HG03342 (cell line): ENCODE results near the gene BRMS1L.

Source experiments
- ATAC-seq: cut with Tn5 transposase; IDR thresholded peaks from one replicate; pipeline ENCODE4 v1.9.1; 2021; ENCODE audit warnings: mild to moderate bottlenecking, moderate library complexity; ENCODE audit not compliant: unreplicated experiment

The BRMS1L gene

GRCh38 chr14:35865611-35866324 lies 39.6 kb downstream of the BRMS1L start:
- no peak for ATAC-seq

DNA sequence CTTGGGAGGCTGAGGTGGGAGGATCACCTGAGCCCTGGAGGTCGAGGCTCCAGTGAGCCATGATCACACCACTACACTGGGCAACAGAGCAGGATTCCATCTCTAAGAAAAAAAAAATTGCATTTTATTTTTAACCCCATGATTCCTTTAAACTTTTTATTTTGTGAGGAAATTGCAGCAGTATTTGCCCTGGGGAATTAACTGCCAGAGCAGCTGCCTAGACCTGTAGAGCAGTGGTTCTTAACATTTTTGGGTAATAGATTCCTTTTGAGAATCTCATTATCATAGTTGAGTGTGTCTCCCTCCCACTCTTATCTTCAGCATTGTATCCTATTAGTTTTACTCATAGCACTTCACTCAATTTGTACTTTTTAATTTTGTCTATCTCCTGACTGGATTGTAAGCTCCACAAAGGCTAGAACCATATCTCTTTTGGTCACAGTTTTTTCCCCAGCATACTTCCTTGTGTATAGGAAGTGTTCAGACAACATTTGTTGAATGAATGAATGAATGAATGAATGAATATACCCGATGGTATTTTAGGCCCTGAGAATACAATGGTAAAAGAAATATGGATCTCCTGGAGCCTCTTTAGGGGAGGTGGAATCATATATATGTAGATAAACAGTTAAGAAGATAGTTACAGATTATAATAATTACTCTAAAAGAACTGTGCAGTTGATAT lies 40.6 kb downstream of the BRMS1L start:
- ATAC-seq: no peak

DNA sequence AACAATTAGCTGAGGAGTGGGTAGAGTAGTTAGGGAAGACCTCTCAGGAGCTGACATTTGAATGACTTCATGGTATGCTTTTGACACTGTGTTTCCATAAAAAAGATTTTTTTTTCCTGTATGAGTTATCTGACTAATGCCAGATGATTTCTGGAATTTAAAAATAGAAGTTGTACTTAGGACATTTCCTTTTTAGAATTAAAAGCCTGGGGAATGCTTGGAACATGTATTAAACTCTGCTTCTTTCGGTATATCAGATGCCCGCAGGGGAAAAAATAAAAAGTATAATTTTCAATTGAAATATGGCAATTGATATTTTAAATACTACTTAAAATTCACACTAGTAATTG lies 41.1 kb downstream of the BRMS1L start:
- no peak for ATAC-seq

GRCh38 chr14:35875296-35875695 lies 49.2 kb downstream of the BRMS1L start:
- ATAC-seq: no peak

GRCh38 chr14:35877276-35877675 lies 51.1 kb downstream of the BRMS1L start:
- no peak for ATAC-seq

- no peak for ATAC-seq
Observed at GRCh38 chr14:35878272-35879150, 52.4 kb downstream of the BRMS1L start.

- ATAC-seq: no peak
Observed at GRCh38 chr14:35879151-35879648, 53.1 kb downstream of the BRMS1L start.

DNA sequence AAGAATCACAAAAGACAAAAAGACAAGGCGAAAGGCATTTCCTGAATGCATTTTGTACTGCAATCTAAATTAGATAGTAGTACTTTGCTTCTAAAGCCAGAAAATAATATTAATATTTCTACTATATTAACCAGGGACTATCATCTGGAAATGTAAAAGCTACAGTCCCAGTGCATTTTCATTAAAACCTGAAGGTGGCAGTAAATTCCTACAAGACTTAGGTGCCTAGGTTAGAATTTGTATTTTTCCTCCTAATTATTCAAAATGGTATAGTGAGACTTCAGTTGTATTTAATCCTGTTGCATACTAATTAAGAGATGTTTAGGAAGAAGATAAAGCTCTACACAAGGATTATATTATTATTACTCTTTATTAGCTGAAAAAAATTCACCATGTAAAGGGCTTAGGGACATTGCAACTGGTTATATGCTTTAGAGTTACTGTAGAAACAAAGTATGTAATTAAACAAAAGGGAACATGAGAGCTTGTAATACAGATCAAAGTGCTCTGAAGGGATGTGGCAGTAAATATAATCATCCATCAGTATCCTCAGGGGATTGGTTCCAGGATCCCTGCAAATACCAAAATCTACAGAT lies 53.6 kb downstream of the BRMS1L start:
- ATAC-seq: no peak

DNA sequence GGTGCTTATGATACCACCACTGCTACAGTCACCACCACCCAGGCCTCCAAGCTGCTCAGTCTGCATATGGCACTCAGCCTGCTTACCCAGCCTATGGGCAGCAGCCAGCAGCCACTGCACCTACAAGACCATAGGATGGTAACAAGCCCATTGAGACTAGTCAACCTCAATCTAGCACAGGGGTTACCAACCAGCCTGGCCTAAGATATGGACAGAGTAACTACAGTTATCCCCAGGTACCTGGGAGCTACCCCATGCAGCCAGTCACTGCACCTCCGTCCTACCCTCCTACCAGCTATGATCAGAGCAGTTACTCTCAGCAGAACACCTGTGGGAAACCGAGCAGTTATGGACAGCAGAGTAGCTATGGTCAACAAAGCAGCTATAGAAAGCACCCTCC lies 55.1 kb downstream of the BRMS1L start:
- ATAC-seq: no peak

DNA sequence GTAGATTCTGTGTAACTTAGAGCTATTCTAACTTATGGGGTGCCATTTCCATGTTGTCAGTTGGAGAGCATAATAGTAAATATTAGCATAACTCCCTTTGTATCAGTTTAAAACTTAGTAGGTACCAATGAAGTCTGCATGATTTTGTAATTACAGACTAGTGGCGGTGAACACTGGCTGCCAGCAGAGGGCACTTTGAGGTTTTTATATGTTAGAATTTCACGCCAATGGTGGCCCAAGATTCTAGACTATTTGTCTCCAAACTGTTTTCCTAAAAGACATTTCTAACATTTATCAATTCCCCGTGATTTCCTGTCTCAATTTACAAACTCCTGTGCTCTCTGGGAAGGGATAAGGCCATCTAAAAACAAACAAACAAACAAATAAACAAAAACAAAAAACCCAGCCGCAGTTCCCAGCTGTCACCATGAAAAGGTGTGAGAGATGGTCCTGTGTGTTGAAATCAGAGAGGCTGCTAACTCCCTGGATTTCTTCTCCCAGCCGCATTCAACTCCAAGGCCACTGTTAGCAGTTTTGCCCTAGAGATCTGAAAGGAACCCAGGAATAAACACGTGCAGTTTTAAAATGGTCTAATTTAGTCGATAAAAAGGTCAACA lies 57.6 kb downstream of the BRMS1L start:
- ATAC-seq: peak; percentile 55

- no peak for ATAC-seq
Observed at GRCh38 chr14:35890308-35890707, 64.2 kb downstream of the BRMS1L start.

- no peak for ATAC-seq
Observed at GRCh38 chr14:35895256-35895655, 69.1 kb downstream of the BRMS1L start.

DNA sequence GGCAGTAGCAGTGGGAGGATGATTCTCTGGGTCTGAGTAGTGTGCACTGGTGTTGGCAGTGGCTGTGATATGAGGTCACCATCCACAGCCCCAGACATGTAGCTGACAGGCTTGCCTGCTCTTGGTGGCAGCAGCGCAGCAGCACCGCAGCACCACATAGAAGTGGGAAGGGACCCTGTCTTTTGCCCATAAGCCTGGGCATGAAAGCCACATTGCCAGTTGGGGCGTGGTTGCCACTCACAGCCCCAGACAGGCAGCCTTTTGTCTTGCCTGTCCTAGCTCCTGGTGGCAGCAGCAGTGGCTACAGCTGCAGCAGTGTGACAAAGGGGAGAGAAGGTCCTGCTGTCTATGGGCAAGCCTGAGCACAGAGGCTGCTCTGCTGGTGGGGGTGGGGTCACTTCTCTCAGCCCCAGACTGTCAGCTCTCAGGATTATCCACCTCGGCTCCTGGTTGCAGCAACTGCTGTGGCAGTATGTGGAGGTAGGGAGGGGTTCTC lies 71.5 kb downstream of the BRMS1L start:
- no peak for ATAC-seq

DNA sequence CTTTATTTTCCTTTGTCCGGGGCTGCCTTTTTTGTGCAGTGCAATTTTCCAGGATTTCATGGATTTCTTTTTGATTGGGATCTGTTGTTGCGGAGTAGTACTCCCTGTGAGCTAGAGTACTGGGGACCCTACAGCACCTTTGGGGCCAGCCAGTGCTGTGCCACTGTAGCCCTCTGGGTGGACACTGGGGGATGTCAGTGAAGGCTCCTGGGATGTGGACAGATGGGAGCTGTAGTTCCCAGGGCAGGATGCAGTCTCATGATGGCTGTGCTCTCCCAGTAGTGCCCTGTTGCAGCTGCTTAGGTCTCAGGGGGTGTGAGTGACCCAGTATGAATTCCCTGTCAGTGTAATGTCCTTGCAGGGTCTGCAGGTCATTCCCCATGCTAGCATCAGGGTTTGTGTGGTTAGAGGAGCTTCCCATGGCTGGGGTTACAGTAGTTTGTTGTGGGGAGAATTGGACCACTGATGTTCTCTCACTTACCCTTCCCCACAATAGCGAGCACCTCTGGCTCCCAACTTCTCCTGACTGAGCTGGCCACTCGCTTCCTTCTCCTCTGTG lies 72.2 kb downstream of the BRMS1L start:
- no peak for ATAC-seq

DNA sequence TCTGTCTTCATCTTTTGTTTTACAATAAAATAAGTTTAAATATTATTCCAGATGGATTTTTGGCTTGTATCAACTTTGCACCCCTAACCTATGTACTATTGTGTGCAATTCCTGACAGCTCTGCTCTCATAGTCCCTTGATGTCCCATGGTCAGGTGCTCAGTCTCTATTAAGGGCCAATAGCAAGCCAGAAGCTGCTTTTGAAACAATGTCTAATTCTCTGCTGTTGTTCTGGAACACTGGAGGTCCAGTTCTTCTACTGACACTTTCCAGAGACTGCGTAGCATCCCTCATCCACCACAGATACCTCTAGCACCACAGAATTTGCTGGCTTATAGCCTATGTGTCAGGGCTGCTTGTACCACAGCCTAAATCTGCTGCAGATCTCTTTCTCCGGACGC lies 74.6 kb downstream of the BRMS1L start:
- ATAC-seq: no peak

GRCh38 chr14:35909665-35910064 lies 83.5 kb downstream of the BRMS1L start:
- ATAC-seq: no peak

DNA sequence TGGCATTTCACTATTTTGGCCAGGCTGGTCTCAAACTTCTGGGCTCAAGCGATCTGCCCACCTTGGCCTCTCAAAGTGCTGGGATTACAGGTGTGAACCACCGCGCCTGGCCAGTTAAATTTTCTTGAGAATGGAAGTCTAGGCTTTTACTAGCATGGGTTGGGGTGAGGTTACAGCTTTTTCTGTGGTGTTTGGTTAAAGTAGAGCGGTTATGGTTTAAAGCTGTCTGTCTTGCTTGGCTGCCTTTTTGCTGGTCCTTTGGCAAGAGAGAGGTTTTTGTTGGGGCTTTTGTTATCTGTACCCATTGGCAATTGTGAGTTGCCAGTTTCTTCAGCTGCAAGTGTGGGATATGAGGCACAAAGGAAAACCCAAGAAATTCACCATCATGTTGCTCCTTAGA lies 84.1 kb downstream of the BRMS1L start:
- no peak for ATAC-seq

GRCh38 chr14:35911097-35911496 lies 85.0 kb downstream of the BRMS1L start:
- no peak for ATAC-seq

DNA sequence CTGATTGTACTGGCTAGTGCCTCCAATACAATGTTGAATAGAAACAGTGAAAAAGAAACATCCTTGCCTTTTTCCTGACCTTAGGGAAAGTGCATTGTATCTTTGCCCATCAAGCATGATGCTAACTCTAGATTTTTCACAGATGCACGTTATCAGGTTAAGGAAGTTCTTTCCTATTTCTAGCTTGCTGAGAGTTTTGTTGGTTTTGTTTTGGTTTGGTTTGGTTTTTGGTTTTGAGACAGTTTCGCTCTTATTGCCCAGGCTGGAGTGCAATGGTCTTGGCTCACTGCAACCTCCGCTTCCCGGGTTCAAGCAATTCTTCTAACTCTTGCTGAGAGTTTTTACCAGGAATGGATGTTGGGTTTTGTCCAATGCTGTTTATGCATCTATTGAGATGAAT lies 89.0 kb downstream of the BRMS1L start:
- ATAC-seq: no peak

- ATAC-seq: no peak
Observed at GRCh38 chr14:35915775-35916174, 89.6 kb downstream of the BRMS1L start.
